Measurements from ENCODE around the gene NEK9. TPM values are rescaled to one million over a fixed set of nuclear protein-coding genes. Genes with fewer than 3 reads are reported as not detected.

Gene NEK9
- total RNA-seq, 1 donor from 2014 or later, result 97.7 TPM

DNA sequence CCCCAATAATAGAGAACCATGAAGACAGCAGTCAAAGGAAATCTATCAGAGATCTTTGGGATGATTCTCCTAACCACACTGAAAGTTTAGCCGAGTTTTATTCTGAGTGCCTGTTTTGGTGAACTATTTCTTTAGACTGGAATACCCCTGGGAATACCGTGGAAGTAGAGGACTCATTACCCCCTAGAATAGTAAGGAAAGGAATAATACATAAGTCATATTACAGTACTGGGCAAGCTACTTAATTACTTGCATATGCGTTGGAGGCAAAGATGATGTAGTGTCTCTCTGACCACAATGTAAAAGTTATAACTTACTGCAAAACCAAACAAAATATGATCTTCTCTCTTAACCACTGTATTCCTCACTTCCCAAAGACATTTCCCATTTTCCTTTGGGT lies 32.0 kb downstream of the NEK9 start:
- Histone ChIP-seq H3K9me3 (no peaks in the 10 kb centered on the region), H3K36me3 (peaks cover 100% of the 10 kb centered on the region), H3K27me3 (ENCODE audit: low read depth) (no peaks in the 10 kb centered on the region), H3K4me3 (no peak overlapping the region), H3K27ac (no peak overlapping the region), H3K4me1 (no peaks in the 10 kb centered on the region)
- no peak for ATAC-seq
- intact Hi-C loops (cut with DNase I), result no loop called here
- TF ChIP-seq, protein P1, sequence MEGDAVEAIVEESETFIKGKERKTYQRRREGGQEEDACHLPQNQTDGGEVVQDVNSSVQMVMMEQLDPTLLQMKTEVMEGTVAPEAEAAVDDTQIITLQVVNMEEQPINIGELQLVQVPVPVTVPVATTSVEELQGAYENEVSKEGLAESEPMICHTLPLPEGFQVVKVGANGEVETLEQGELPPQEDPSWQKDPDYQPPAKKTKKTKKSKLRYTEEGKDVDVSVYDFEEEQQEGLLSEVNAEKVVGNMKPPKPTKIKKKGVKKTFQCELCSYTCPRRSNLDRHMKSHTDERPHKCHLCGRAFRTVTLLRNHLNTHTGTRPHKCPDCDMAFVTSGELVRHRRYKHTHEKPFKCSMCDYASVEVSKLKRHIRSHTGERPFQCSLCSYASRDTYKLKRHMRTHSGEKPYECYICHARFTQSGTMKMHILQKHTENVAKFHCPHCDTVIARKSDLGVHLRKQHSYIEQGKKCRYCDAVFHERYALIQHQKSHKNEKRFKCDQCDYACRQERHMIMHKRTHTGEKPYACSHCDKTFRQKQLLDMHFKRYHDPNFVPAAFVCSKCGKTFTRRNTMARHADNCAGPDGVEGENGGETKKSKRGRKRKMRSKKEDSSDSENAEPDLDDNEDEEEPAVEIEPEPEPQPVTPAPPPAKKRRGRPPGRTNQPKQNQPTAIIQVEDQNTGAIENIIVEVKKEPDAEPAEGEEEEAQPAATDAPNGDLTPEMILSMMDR (IDR thresholded peaks at IDR 0.05), result no peak
- no peak for DNase-seq

DNA sequence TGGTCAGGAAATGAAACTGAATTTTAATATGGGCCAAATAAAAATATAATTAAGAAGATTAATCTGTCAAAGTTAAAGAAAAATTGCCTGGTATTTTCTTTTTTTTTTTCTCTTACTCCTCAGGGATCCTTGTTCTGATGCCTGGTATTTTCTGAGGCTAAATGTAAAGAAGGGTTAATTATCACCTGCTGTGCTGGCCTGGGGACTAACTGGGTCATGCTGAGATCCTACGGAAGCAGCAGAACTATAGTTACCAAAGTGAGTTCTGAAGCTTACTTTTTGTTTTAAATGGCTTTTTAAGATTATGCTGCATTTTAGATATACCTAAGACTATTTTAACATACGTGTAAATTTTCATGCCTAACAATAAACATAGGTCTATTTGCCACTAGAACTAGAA lies 34.1 kb downstream of the NEK9 start:
- DNase-seq, result no peak
- Histone ChIP-seq H3K36me3 (peaks cover 99% of the 10 kb centered on the region), H3K9me3 (no peaks in the 10 kb centered on the region), H3K4me3 (no peak overlapping the region), H3K4me1 (no peaks in the 10 kb centered on the region), H3K27ac (no peak overlapping the region), H3K27me3 (ENCODE audit: low read depth) (no peaks in the 10 kb centered on the region)
- TF ChIP-seq, protein P1 (IDR thresholded peaks at IDR 0.05), result no peak
- intact Hi-C loops (cut with DNase I), result no loop called here
- no peak for ATAC-seq

DNA sequence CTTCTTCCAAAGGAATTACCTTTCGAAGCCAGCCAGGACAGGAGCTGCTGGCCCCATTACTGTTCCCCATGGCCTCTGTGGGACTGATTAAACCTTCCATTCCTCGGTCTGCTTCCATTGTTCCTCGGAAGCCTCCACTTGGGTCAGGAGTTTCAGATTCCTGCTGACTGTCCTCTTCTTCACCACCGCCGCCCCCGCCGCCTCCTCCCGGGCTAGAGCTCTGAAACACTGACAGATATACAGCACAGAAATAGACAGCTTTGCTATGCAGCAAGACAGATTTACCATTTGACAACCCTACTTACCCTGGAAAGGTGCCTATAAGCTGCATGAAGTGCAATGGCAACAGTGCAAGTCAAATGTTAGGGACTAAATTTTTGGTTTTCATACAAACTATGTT lies 35.6 kb downstream of the NEK9 start:
- no peaks in the 10 kb centered on the region for H3K27me3 ChIP-seq (ENCODE audit: low read depth)
- peaks cover 99% of the 10 kb centered on the region for H3K36me3 ChIP-seq
- no peak overlapping the region for H3K4me3 ChIP-seq
- intact Hi-C loops (cut with DNase I), result no loop called here
- H3K27ac ChIP-seq, result no peak overlapping the region
- DNase-seq, result no peak
- TF ChIP-seq, protein P1 (IDR thresholded peaks at IDR 0.05), result no peak
- H3K4me1 ChIP-seq, result no peaks in the 10 kb centered on the region
- no peak for ATAC-seq
- no peaks in the 10 kb centered on the region for H3K9me3 ChIP-seq

DNA sequence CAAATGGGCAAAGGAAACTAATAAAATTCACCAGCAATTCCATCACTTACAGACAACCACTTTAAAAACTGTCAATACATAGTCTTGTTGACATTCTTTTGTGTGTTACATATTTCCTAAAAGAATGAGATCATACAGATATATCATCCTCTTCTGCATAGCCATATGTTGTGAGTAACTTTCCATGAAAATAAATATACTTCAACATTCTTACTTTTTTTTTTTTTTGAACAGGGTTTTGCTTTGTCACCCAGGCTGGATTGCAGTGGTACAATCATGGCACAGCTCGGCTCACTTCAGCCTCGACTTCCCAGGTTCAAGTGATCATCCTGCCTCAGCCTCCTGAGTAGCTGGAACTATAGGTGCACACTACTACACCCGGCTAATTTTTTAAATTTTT lies 36.5 kb downstream of the NEK9 start:
- intact Hi-C loops (cut with DNase I), result no loop called here
- H3K27ac ChIP-seq, result no peak overlapping the region

DNA sequence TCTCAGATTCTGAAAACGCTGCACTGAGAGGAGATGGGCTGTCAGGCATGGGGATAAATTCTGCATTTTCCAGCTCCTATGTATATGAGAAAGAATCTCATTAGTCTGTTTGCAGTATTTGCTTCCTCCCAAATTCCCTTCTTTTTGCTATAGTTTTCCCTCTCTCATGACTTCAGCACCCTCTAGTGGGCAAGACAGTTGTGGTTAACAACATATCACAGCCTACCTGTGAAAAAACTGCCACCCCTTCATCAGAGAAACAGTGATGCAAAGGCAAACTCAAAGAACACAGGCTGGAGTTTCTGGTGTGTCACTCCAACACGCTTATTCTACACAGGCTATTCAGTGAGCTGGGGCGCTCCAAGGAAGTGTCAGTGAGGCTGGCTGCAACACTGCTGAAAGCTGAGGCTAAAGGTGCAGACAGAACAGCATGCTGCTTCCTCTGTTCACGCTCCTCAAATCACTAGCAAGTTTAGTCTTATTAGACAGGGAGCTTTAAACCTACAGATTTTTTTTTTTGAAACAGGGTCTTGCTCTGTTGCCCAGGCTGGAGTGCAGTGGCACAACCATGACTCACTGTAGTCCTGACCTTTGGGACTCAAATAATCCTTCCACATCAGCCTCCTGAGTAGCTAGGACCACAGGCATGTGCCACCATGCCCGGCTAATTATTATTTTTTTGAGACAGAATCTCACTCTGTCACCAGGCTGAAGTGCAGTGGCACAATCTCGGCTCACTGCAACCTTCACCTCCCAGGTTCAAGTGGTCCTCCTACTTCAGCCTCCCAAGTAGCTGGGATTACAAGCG lies 38.1 kb downstream of the NEK9 start:
- TF ChIP-seq, protein P1 (IDR thresholded peaks at IDR 0.05), result peak; percentile 77
- DNase-seq, result no peak
- ATAC-seq, result peak; percentile 62 to 80
- Histone ChIP-seq H3K27ac (no peak overlapping the region), H3K36me3 (peaks cover 99% of the 10 kb centered on the region), H3K27me3 (ENCODE audit: low read depth) (no peaks in the 10 kb centered on the region), H3K4me3 (no peak overlapping the region), H3K9me3 (no peaks in the 10 kb centered on the region), H3K4me1 (no peaks in the 10 kb centered on the region)
- intact Hi-C loops (cut with DNase I), result no loop called here

More for the DNA sequence above, 36.5 kb downstream of the NEK9 start:
- TF ChIP-seq, protein P1 (IDR thresholded peaks at IDR 0.05), result no peak
- H3K4me1 ChIP-seq, result no peaks in the 10 kb centered on the region
- H3K36me3 ChIP-seq, result peaks cover 99% of the 10 kb centered on the region
- H3K4me3 ChIP-seq, result no peak overlapping the region
- DNase-seq, result no peak
- H3K9me3 ChIP-seq, result no peaks in the 10 kb centered on the region
- no peak for ATAC-seq
- H3K27me3 ChIP-seq (ENCODE audit: low read depth), result no peaks in the 10 kb centered on the region
